Activated CD8-positive, alpha-beta memory T cell treated with anti-CD3 and anti-CD28 coated beads, Interleukin-2, amount 50 U/mL, for 24 hours (primary cell): Measurements from ENCODE around the gene TAF5.
"Not testable (repeated sequence)": the region's sequence is repeated elsewhere in the genome, so short reads cannot be mapped to it uniquely, and the experiment has no call there.

Experiments used
- DNase-seq: peaks from one replicate; pipeline ENCODE4 v3.0.0-alpha.2; 2020; ENCODE audit errors: extremely low read depth

Gene TAF5

DNA sequence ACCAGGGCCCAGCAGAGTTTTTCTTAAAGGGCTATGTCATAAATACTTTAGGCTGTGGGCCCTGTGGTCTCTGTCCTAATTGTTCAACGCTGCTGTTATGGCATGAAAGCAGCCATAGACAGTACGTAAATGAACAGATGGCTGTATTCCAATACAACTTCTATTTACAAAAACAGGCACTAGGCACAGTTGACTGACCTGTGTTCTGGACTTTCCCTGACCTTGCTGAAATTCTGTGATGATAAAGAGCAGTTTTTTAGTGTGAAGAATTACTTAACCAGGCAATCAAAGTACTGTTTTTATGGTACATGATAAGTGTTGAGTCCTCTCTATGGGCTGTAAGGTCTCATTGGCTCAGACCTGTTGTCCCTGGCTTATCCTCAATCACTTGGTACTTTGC is 45.8 kb downstream of the TAF5 start:
- DNase-seq: no peak

DNA sequence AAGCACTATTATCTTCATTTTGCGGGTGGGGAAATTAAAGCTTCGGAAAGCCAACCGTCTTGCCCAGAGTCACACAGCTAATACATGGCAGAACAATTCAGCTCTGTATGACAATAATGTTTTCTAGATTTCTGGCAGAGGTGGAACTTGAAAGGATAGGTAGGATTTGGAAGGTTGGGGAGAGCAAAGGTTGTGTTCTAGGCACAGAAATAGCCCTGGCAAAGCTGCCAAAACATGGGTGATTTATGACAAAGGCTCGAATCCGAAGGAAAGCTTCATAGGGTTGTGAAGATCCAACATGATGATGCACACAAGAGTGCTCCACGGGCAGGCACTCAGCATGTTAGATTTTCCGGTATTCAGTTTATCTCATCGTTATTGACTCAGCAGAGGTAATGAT is 47.8 kb downstream of the TAF5 start:
- no peak for DNase-seq

DNA sequence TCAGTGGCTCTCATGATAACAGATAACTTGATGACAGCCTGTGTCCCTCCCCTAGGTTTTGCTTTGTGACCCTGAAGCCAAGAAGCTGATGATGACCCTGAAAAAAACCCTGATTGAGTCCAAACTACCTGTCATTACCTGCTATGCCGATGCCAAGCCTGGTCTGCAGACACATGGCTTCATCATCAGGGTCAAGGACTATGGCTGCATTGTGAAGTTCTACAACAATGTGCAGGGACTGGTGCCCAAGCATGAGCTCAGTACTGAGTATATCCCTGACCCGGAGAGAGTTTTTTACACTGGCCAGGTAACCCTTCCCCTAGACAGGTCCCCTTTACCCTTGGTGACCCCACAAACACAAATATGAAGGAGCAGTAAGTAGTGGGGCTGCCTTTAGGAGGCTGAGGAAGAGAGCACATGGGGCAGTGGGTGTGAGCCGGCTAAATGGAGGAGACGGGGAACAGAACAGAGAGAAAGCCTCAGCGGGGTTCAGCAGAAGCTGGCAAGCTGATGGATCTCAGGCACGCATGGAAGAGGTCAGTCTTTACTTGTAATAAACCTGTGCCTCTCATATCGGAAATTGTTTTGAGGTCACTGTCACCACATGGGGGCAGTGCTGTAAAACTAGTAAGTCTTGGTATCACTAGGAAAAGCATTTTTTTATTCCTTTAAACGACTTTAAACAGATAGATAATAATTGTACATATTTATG is 48.8 kb downstream of the TAF5 start:
- DNase-seq: no peak

- not testable (repeated sequence) for DNase-seq
Observed at GRCh38 chr10:103417148-103417469, 49.3 kb downstream of the TAF5 start.

- no peak for DNase-seq
Observed at GRCh38 chr10:103417601-103418000, 49.8 kb downstream of the TAF5 start.

DNA sequence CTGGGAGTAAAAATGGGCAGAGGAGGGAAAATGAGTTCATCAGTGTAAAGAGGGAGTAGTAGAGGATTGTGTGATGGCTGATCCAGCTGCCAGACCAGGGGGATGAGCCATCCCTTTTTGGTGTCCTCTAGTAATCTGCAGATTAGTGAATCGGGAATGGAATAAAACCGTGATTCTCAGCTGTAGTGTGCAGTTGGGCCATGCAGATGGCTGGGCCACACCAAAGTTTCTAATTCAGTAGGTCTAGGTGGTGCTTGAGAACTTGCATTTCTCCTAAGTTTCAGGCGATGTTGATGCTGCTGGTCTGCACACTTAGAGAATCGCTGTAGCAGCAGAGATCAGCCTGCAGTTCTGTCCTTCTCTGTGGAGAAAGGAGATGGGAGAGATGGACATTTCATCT is 51.3 kb downstream of the TAF5 start:
- no peak for DNase-seq

GRCh38 chr10:103423748-103424147 is 56.0 kb downstream of the TAF5 start:
- no peak for DNase-seq

- DNase-seq: no peak
Observed at GRCh38 chr10:103427866-103428265, 60.1 kb downstream of the TAF5 start.

DNA sequence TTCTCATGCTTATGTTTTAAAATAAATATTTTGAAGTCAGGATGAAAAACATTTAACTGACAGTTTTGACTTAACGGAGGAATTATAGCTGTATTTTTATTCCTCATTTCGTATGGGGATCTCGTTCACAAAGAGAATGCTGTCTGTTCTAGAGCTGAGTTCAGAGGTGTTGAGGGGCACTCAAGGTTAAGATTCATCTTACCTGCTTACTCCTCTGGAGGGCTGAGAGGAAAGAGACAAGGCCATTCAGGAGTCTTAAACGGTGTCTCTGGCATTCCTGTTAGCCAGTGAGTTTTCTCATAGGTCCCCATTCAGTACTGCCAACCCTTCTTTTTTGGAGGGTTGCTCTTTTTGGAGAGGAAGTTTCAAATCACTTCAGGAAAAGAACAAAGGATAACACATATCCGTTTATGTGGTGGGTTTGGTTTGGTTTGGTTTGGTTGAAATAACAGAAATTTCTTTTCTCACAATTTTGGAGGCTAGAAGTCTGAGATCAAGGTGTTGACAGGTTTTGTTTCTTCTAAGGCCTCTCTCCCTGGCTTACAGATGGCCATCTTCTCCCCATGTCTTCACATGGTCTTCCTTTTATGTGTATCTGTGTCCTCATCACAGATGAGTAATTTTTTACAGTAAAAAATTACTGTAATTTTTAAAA is 61.3 kb downstream of the TAF5 start:
- DNase-seq: no peak

- no peak for DNase-seq
Observed at GRCh38 chr10:103429647-103430046, 61.9 kb downstream of the TAF5 start.

- no peak for DNase-seq
Observed at GRCh38 chr10:103431902-103432301, 64.1 kb downstream of the TAF5 start.

DNA sequence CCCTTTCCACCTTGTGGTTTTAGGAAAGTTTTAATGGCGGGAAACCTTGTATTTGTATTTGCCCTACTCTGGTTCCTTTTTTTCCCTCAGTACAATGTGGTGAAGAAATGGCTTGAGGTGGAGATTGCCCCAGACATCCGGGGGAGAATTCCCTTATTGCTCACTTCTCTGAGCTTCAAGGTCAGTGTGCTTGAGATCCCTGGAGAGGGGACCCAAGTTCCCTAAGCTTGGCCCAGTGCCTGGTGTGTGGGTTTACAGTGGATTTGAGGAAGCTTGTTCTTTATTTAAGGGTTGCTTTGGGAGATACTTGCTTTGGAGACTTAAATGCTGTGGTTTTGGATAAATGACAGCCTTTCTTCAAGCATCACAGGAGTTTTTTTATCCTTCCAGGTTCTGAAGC is 66.1 kb downstream of the TAF5 start:
- DNase-seq: no peak
